ES-I3 (cell line): ENCODE results near the gene ARHGAP10.

Experiments used
- H3K36me3 ChIP-seq: 2 replicates; pipeline ENCODE4 v1.6.1; 2013; ENCODE audit warnings: mild to moderate bottlenecking, low read length, control low read depth, moderate library complexity; ENCODE audit not compliant: insufficient read depth
- H3K4me1 ChIP-seq: 2 replicates; pipeline ENCODE4 v1.6.1; 2013; ENCODE audit warnings: mild to moderate bottlenecking, control low read depth, low read length; ENCODE audit not compliant: insufficient read depth
- H3K9ac ChIP-seq: 2 replicates; pipeline ENCODE4 v1.6.1; 2013; ENCODE audit warnings: low read depth, mild to moderate bottlenecking, low read length, moderate library complexity
- H3K9me3 ChIP-seq: 2 replicates; pipeline ENCODE4 v1.6.1; 2013; ENCODE audit warnings: mild to moderate bottlenecking, low read length, moderate library complexity; ENCODE audit not compliant: control insufficient read depth, insufficient read depth

The ARHGAP10 gene

GRCh38 chr4:147731580-147732517 is at the start of gene ARHGAP10:
Gene ARHGAP10, plus strand, starts transcription at chr4:147732088. Its CDS starts 214 bp downstream, at chr4:147732302.
- Histone ChIP-seq H3K36me3 (no peaks in the 10 kb centered on the region), H3K9me3 (no peaks in the 10 kb centered on the region), H3K4me1 (peaks cover 21% of the 10 kb centered on the region), H3K9ac (peak within 1 kb of the TSS; percentile 93)

- 0 out of 2 replicates have a peak, but pooled peaks cover 2% of the 10 kb centered on the region for H3K36me3 ChIP-seq
- no peaks in the 10 kb centered on the region for H3K9me3 ChIP-seq
- no peaks in the 10 kb centered on the region for H3K4me1 ChIP-seq
- peak overlapping the region; percentile 92 for H3K9ac ChIP-seq
Measured at GRCh38 chr4:147682755-147683154, 49.1 kb upstream of the ARHGAP10 start.

GRCh38 chr4:147683188-147683591 is 48.7 kb upstream of the ARHGAP10 start:
- no peaks in the 10 kb centered on the region for H3K9me3 ChIP-seq
- no peaks in the 10 kb centered on the region for H3K4me1 ChIP-seq
- peak overlapping the region; percentile 92 for H3K9ac ChIP-seq
- H3K36me3 ChIP-seq: 0 out of 2 replicates have a peak, but pooled peaks cover 2% of the 10 kb centered on the region

GRCh38 chr4:147683717-147684700 is 47.9 kb upstream of the ARHGAP10 start, which contains the start of gene PRMT9:
Gene PRMT9, minus strand, starts transcription at chr4:147684163. Its CDS starts 176 bp downstream, at chr4:147683987.
- Histone ChIP-seq H3K9ac (peak within 1 kb of the TSS; percentile 92), H3K9me3 (no peaks in the 10 kb centered on the region), H3K36me3 (no peaks in the 10 kb centered on the region), H3K4me1 (no peaks in the 10 kb centered on the region)

- no peaks in the 10 kb centered on the region for H3K9me3 ChIP-seq
- H3K4me1 ChIP-seq: no peaks in the 10 kb centered on the region
- H3K9ac ChIP-seq: no peak overlapping the region
- H3K36me3 ChIP-seq: no peaks in the 10 kb centered on the region
Measured at GRCh38 chr4:147689067-147689466, 42.8 kb upstream of the ARHGAP10 start.

- H3K36me3 ChIP-seq: no peaks in the 10 kb centered on the region
- no peaks in the 10 kb centered on the region for H3K9me3 ChIP-seq
- peaks cover 2% of the 10 kb centered on the region; the same call in 1 of the 2 replicates for H3K4me1 ChIP-seq
- H3K9ac ChIP-seq: no peak overlapping the region
Measured at GRCh38 chr4:147691820-147692219, 40.1 kb upstream of the ARHGAP10 start.

- Histone ChIP-seq H3K9me3 (no peaks in the 10 kb centered on the region), H3K36me3 (no peaks in the 10 kb centered on the region), H3K4me1 (peaks cover 6% of the 10 kb centered on the region; the same call in 1 of the 2 replicates), H3K9ac (no peak overlapping the region)
Measured at GRCh38 chr4:147693218-147693617, 38.7 kb upstream of the ARHGAP10 start.

- Histone ChIP-seq H3K9ac (no peak overlapping the region), H3K9me3 (0 out of 2 replicates have a peak, but pooled peaks cover 5% of the 10 kb centered on the region), H3K4me1 (peaks cover 6% of the 10 kb centered on the region; the same call in 1 of the 2 replicates), H3K36me3 (no peaks in the 10 kb centered on the region)
Measured at GRCh38 chr4:147696866-147697265, 35.0 kb upstream of the ARHGAP10 start.

- H3K9me3 ChIP-seq: 0 out of 2 replicates have a peak, but pooled peaks cover 5% of the 10 kb centered on the region
- no peaks in the 10 kb centered on the region for H3K4me1 ChIP-seq
Measured at GRCh38 chr4:147704846-147705245, 27.0 kb upstream of the ARHGAP10 start.

GRCh38 chr4:147707892-147708672 is 23.8 kb upstream of the ARHGAP10 start:
- Histone ChIP-seq H3K9me3 (no peaks in the 10 kb centered on the region), H3K9ac (no peak overlapping the region), H3K4me1 (no peaks in the 10 kb centered on the region), H3K36me3 (no peaks in the 10 kb centered on the region; the same call in 1 of the 2 replicates)

More at GRCh38 chr4:147704846-147705245, 27.0 kb upstream of the ARHGAP10 start:
- H3K9ac ChIP-seq: no peak overlapping the region
- no peaks in the 10 kb centered on the region; the same call in 1 of the 2 replicates for H3K36me3 ChIP-seq

GRCh38 chr4:147709999-147710398 is 21.9 kb upstream of the ARHGAP10 start:
- Histone ChIP-seq H3K9me3 (no peaks in the 10 kb centered on the region), H3K9ac (no peak overlapping the region), H3K36me3 (no peaks in the 10 kb centered on the region; the same call in 1 of the 2 replicates), H3K4me1 (no peaks in the 10 kb centered on the region)

GRCh38 chr4:147714575-147715401 is 17.1 kb upstream of the ARHGAP10 start:
- Histone ChIP-seq H3K9me3 (no peaks in the 10 kb centered on the region), H3K36me3 (no peaks in the 10 kb centered on the region), H3K4me1 (no peaks in the 10 kb centered on the region), H3K9ac (no peak overlapping the region)

GRCh38 chr4:147717878-147718277 is 14.0 kb upstream of the ARHGAP10 start:
- no peak overlapping the region for H3K9ac ChIP-seq
- no peaks in the 10 kb centered on the region for H3K9me3 ChIP-seq
- H3K36me3 ChIP-seq: no peaks in the 10 kb centered on the region
- H3K4me1 ChIP-seq: no peaks in the 10 kb centered on the region
